Stimulated activated CD8-positive, alpha-beta memory T cell treated with anti-CD3 and anti-CD28 coated beads, Interleukin-2, amount 100 ng/mL, for 48 hours (primary cell): ENCODE measurements around the gene IWS1.
"Not testable (repeated sequence)": the region's sequence is repeated elsewhere in the genome, so short reads cannot be mapped to it uniquely, and the experiment has no call there.

Experiments used
- DNase-seq, 2 donors: peaks; one replicate each; pipeline ENCODE4 v3.0.0-alpha.2; 2020; ENCODE audit warnings: low read depth in 2 of 2

IWS1 gene

GRCh38 chr2:127454595-127455565, 71.4 kb downstream of the IWS1 start:
- DNase-seq = no peak

- no peak for DNase-seq
Observed at GRCh38 chr2:127453392-127454171, 72.7 kb downstream of the IWS1 start.

DNA sequence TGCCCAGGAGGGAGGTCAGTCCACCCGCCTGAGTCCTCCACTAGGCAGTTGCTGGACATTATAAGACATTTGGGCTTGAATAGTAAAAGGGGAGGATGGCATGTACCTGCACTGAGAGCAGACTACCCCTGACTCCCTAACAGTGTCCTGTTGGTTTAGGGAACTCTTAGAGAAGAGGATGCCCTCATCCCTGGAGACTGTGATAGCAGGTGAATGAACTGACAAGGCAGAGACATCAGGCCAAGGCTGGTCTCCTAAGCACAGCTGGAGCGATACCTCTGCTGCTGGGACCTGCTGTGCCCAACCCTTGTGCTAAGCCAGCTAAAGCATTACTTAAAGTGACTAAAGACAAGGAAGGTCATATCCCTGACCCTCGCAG, 73.3 kb downstream of the IWS1 start:
- no peak for DNase-seq

DNA sequence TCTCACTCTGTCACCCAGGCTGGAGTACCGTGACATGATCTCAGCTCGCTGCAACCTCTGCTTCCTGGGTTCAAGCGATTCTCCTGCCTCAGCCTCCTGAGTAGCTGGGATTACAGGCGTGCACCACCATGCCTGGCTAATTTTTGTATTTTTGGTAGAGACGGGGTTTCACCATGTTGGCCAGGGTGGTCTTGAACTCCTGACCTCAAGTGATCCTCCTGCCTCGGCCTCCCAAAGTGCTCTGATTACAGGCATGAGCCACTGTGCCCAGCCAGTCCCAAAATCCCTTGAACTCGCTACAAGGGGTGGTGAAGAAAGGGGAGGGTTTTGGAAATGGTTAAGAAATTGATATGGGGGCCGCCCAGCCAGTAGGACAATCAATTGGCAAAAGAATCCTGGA, 73.9 kb downstream of the IWS1 start:
- DNase-seq = not testable (repeated sequence)

- no peak for DNase-seq
Observed at GRCh38 chr2:127451981-127452380, 74.3 kb downstream of the IWS1 start.

DNA sequence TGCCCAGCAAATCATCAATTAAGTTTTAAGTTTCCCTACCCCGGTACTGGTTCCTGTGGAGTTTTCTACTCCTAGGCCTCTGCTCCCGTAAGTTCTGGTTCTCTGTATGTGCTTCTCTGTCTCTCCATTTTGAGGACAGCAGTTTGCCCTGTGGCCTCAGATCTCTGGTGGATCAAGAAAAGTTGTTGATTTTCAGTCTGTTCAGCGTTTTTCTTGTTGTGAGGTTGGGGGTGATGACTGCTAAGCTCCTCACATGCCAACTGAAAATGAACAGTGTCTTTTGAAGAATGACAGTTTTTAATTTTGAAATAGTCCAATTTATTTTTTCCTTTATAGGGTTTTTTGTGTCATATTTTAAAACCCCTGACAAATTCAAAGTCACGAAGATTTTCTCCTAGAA, 76.4 kb downstream of the IWS1 start:
- no peak for DNase-seq

DNA sequence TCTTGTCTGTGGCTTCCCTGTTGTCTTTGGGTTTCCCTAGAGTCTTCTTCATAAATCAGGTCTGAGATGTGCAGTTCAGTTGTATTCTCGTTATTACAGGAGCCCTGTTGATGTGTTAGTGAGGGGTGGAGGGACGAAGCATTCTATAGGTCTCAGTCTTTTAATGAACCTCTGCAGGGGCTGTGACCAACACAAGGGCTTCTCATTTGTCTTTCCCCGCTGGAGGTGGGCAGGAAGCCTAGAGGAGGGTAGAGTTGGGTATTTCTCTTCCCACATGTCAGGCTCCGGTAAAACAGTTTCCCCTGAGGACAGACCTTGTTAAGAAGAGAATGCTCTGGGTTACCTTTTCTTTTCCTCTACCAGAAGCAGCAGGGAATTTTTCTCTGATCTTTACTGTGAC, 76.9 kb downstream of the IWS1 start:
- DNase-seq = no peak

- no peak for DNase-seq
Observed at GRCh38 chr2:127448526-127448925, 77.8 kb downstream of the IWS1 start.

- DNase-seq = no peak
Observed at GRCh38 chr2:127439343-127439742, 86.9 kb downstream of the IWS1 start.

DNA sequence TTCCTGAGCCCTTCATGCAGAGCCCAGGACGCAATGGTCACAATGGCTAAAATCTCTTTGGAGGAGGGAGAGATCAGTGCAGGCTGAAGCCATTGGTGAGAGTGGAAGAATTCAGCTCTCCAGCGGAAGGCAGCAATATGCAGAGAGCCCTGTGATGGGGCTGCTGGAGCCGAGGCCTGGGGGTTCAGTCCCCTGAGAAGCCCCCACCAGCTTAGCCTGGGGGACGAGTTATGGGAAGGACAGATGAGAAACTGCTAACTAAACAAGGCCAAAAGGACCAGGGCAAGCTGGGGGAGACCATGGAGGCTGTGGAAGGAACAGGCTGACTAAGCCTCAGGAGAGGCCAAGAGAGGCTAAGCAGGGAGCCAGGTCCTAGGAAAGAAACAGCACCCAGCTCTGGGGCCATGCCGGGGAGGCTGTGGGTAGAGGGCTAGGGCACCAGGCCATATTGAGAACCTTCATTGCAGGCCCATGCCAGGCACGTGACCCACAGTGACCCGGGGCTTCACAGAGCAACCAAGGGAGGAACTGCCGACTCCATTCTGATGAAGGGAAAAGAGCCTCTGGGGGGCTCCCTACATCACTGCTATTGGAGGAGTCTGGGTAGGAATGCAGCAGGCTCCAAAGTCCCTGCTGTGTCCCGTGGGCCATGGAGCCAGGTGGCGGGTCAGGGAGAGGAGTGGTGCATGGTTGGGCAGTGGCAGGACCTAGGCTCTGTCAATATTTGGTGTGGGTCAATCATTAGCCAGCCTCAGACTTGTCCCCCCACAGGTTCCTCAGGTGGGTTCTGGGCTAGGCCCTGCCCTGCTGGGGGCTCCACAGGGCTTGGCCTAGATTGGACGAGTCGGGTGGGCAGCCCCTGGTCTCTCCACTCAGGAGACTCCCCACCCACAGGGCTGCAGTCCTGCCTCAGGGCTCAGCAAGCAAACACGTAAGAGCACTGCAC, 88.2 kb downstream of the IWS1 start:
- DNase-seq = no peak

DNA sequence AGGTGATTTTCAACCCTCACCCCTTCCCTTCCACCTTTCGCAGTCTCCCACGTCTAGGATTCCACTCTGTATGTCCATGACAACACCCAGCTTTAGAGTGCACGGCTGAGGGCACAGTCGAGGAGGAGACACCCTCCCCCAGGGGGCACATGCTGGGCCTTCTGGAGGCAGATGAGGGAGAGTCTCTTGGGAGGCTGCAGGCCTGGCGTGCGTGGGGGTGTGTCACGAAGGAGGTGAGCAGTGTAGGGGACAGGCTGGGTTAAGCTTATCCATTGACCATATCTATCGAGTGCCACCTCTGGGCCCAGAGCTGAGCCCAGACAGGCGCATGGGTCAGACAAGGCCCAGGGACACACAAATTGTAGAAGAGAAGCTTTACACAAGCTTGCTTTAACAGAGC, 89.2 kb downstream of the IWS1 start:
- no peak for DNase-seq

DNA sequence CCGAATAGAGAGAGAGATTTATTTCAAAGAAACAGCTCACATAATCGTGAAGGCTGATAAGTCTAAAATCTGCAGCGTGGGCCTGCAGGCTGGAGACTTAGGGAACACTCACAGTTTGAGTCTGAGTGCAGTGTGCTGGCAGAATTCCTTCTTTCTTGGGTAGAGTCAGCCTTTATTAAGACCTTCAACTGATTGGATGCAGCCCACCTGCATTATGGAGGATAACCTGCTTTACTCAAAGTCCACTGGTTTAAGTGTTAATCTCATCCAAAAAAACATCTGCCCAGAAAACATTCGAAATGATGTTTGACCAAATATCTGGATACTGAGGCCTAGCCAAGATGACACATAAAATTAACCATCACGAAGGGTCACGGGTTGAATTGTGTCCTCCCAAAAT, 91.8 kb downstream of the IWS1 start:
- DNase-seq = no peak

DNA sequence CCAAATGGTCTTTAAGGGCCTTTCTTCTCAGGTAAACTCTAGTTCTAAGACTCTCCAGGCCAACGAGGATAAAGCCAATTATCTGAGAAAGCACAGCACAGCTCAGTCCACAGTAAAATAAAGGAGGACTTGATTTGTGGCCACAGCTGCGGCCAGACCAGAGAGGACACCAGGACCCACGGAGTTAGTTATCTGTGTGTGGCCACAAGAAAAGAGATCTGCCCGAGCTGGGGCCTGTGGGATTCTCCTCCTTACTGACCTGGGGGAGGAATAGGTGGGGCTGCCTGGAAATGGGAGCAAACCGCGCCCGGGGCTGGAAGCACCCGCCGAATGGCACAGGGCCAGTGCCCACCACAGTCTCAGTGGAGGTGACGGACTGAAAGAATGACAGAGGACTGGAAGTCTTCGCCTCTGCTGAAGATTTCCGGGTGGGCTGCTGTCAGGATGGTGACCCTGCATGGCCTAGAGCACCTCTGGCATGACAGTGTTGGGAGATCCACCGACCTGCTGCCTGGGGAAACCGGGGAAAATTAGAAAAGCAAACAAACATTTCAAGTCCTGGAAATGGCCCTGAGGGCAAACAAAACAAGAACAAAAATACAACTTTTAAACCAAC, 94.8 kb downstream of the IWS1 start:
- no peak for DNase-seq
